C4-2B (cell line): Measurements from ENCODE around the gene PLP2.

Source experiments
- ZFX ChIP-seq: fragments of 450-650 bp; IDR thresholded peaks from 2 replicates; pipeline ENCODE4 v1.6.1; 2017
- TF ChIP-seq, protein P1 (sequence below): fragments of 450-650 bp; conservative IDR thresholded peaks from 2 replicates; pipeline ENCODE4 v1.5.1; 2017; ENCODE audit warnings: mild to moderate bottlenecking

- TF ChIP-seq, protein P1, sequence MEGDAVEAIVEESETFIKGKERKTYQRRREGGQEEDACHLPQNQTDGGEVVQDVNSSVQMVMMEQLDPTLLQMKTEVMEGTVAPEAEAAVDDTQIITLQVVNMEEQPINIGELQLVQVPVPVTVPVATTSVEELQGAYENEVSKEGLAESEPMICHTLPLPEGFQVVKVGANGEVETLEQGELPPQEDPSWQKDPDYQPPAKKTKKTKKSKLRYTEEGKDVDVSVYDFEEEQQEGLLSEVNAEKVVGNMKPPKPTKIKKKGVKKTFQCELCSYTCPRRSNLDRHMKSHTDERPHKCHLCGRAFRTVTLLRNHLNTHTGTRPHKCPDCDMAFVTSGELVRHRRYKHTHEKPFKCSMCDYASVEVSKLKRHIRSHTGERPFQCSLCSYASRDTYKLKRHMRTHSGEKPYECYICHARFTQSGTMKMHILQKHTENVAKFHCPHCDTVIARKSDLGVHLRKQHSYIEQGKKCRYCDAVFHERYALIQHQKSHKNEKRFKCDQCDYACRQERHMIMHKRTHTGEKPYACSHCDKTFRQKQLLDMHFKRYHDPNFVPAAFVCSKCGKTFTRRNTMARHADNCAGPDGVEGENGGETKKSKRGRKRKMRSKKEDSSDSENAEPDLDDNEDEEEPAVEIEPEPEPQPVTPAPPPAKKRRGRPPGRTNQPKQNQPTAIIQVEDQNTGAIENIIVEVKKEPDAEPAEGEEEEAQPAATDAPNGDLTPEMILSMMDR: peak; percentile 60
- no peak for TF ChIP-seq ZFX
Measured at GRCh38 chrX:49186125-49187027, 14.7 kb downstream of the PLP2 start, which contains the start of gene PRICKLE3.
